HEK293 (cell line): ENCODE measurements around the gene MSH5.

Experiments
- ELK4 ChIP-seq: IDR thresholded peaks from 2 replicates; pipeline ENCODE4 v1.6.1; 2011; ENCODE audit warnings: mild to moderate bottlenecking, low read depth, low read length, borderline replicate concordance
- KLF16 ChIP-seq: fragments of 450-650 bp; formaldehyde crosslinking; IDR thresholded peaks from 2 replicates; pipeline ENCODE4 v1.5.1; 2017; ENCODE audit warnings: missing biosample characterization, missing genetic modification characterization
- PRDM4 ChIP-seq: fragments of 450-650 bp; formaldehyde crosslinking; IDR thresholded peaks from 2 replicates; pipeline ENCODE4 v1.5.1; 2017; ENCODE audit warnings: missing biosample characterization, missing genetic modification characterization
- PRDM6 ChIP-seq: fragments of 450-650 bp; formaldehyde crosslinking; IDR thresholded peaks from 2 replicates; pipeline ENCODE4 v1.5.1; 2017; ENCODE audit warnings: missing biosample characterization, missing genetic modification characterization
- SCRT2 ChIP-seq: fragments of 450-650 bp; formaldehyde crosslinking; IDR thresholded peaks from 2 replicates; pipeline ENCODE4 v1.5.1; 2016; ENCODE audit warnings: missing biosample characterization, missing genetic modification characterization
- ZBTB20 ChIP-seq: fragments of 450-650 bp; formaldehyde crosslinking; IDR thresholded peaks from 2 replicates; pipeline ENCODE4 v1.5.1; 2016; ENCODE audit warnings: missing biosample characterization, missing genetic modification characterization
- ZBTB6 ChIP-seq: fragments of 450-650 bp; formaldehyde crosslinking; IDR thresholded peaks from 2 replicates; pipeline ENCODE4 v1.5.1; 2017; ENCODE audit warnings: missing biosample characterization, missing genetic modification characterization
- ZEB2 ChIP-seq: fragments of 450-650 bp; formaldehyde crosslinking; IDR thresholded peaks from 2 replicates; pipeline ENCODE4 v1.5.1; 2016; ENCODE audit warnings: missing biosample characterization, missing genetic modification characterization
- ZNF23 ChIP-seq: fragments of 450-650 bp; formaldehyde crosslinking; IDR thresholded peaks from 2 replicates; pipeline ENCODE4 v1.5.1; 2016; ENCODE audit warnings: missing biosample characterization, missing genetic modification characterization, borderline replicate concordance
- ZNF302 ChIP-seq: fragments of 450-650 bp; formaldehyde crosslinking; IDR thresholded peaks from 2 replicates; pipeline ENCODE4 v1.5.1; 2016; ENCODE audit warnings: missing biosample characterization, missing genetic modification characterization, low read depth
- ZNF341 ChIP-seq: fragments of 450-650 bp; formaldehyde crosslinking; IDR thresholded peaks from 2 replicates; pipeline ENCODE4; 2016; ENCODE audit warnings: low read depth, missing biosample characterization, missing genetic modification characterization
- ZNF416 ChIP-seq: fragments of 450-650 bp; formaldehyde crosslinking; IDR thresholded peaks from 2 replicates; pipeline ENCODE4 v1.5.1; 2016; ENCODE audit warnings: missing biosample characterization, missing genetic modification characterization
- ZNF555 ChIP-seq: fragments of 450-650 bp; formaldehyde crosslinking; conservative IDR thresholded peaks from 2 replicates; pipeline ENCODE4 v1.5.1; 2017; ENCODE audit warnings: missing biosample characterization, mild to moderate bottlenecking, missing genetic modification characterization, inconsistent platforms
- ZNF560 ChIP-seq: fragments of 450-650 bp; formaldehyde crosslinking; IDR thresholded peaks from 2 replicates; pipeline ENCODE4 v1.5.1; 2017; ENCODE audit warnings: missing biosample characterization, missing genetic modification characterization, borderline replicate concordance
- ZNF561 ChIP-seq: fragments of 450-650 bp; IDR thresholded peaks from 2 replicates; pipeline ENCODE4 v1.5.1; 2018; ENCODE audit warnings: missing biosample characterization, missing genetic modification characterization, borderline replicate concordance
- ZNF623 ChIP-seq: fragments of 450-650 bp; formaldehyde crosslinking; IDR thresholded peaks from 2 replicates; pipeline ENCODE4 v1.5.1; 2016; ENCODE audit warnings: missing biosample characterization, missing genetic modification characterization
- ZNF639 ChIP-seq: fragments of 450-650 bp; formaldehyde crosslinking; IDR thresholded peaks from 2 replicates; pipeline ENCODE4 v1.5.1; 2016; ENCODE audit warnings: missing biosample characterization, missing genetic modification characterization
- ZNF658 ChIP-seq: fragments of 450-650 bp; formaldehyde crosslinking; IDR thresholded peaks from 2 replicates; pipeline ENCODE4; 2016; ENCODE audit warnings: missing biosample characterization, missing genetic modification characterization
- ZNF704 ChIP-seq: fragments of 450-650 bp; formaldehyde crosslinking; IDR thresholded peaks from 2 replicates; pipeline ENCODE4 v1.5.1; 2016; ENCODE audit warnings: missing biosample characterization, missing genetic modification characterization
- ZNF792 ChIP-seq: fragments of 450-650 bp; formaldehyde crosslinking; IDR thresholded peaks from 2 replicates; pipeline ENCODE4 v1.5.1; 2016; ENCODE audit warnings: missing biosample characterization, missing genetic modification characterization
- TF ChIP-seq, protein P1 (sequence below): fragments of 450-650 bp; formaldehyde crosslinking; IDR thresholded peaks from 2 replicates; pipeline ENCODE4 v1.5.1; 2016; ENCODE audit warnings: missing biosample characterization, missing genetic modification characterization
- TF ChIP-seq, protein P2 (sequence below): fragments of 450-650 bp; formaldehyde crosslinking; IDR thresholded peaks from 2 replicates; pipeline ENCODE4 v1.5.1; 2016; ENCODE audit warnings: missing biosample characterization, missing genetic modification characterization

Gene MSH5

GRCh38 chr6:31794866-31795615, 55.2 kb downstream of the MSH5 start (continued):
- TF ChIP-seq ZBTB20 (tag by site-specific recombination) (peak; percentile 56), ZNF416 (tag by site-specific recombination) (no peak), ZEB2 (tag by site-specific recombination) (no peak), ZNF302 (tag by site-specific recombination) (no peak), PRDM4 (tag by site-specific recombination) (no peak), ZNF555 (tag by site-specific recombination) (no peak), ZNF704 (tag by site-specific recombination) (no peak), ZNF560 (tag by site-specific recombination) (no peak), ZBTB6 (tag by site-specific recombination) (no peak), ZNF341 (tag by site-specific recombination) (no peak), ZNF623 (no peak), SCRT2 (tag by site-specific recombination) (no peak), ELK4 (no peak), ZNF561 (no peak), KLF16 (tag by site-specific recombination) (no peak), ZNF23 (tag by site-specific recombination) (no peak), PRDM6 (no peak), ZNF792 (no peak), ZNF658 (tag by site-specific recombination) (no peak), ZNF639 (tag by site-specific recombination) (no peak)
- TF ChIP-seq, protein P1, sequence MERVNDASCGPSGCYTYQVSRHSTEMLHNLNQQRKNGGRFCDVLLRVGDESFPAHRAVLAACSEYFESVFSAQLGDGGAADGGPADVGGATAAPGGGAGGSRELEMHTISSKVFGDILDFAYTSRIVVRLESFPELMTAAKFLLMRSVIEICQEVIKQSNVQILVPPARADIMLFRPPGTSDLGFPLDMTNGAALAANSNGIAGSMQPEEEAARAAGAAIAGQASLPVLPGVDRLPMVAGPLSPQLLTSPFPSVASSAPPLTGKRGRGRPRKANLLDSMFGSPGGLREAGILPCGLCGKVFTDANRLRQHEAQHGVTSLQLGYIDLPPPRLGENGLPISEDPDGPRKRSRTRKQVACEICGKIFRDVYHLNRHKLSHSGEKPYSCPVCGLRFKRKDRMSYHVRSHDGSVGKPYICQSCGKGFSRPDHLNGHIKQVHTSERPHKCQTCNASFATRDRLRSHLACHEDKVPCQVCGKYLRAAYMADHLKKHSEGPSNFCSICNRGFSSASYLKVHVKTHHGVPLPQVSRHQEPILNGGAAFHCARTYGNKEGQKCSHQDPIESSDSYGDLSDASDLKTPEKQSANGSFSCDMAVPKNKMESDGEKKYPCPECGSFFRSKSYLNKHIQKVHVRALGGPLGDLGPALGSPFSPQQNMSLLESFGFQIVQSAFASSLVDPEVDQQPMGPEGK = peak; percentile 88
- TF ChIP-seq, protein P2, sequence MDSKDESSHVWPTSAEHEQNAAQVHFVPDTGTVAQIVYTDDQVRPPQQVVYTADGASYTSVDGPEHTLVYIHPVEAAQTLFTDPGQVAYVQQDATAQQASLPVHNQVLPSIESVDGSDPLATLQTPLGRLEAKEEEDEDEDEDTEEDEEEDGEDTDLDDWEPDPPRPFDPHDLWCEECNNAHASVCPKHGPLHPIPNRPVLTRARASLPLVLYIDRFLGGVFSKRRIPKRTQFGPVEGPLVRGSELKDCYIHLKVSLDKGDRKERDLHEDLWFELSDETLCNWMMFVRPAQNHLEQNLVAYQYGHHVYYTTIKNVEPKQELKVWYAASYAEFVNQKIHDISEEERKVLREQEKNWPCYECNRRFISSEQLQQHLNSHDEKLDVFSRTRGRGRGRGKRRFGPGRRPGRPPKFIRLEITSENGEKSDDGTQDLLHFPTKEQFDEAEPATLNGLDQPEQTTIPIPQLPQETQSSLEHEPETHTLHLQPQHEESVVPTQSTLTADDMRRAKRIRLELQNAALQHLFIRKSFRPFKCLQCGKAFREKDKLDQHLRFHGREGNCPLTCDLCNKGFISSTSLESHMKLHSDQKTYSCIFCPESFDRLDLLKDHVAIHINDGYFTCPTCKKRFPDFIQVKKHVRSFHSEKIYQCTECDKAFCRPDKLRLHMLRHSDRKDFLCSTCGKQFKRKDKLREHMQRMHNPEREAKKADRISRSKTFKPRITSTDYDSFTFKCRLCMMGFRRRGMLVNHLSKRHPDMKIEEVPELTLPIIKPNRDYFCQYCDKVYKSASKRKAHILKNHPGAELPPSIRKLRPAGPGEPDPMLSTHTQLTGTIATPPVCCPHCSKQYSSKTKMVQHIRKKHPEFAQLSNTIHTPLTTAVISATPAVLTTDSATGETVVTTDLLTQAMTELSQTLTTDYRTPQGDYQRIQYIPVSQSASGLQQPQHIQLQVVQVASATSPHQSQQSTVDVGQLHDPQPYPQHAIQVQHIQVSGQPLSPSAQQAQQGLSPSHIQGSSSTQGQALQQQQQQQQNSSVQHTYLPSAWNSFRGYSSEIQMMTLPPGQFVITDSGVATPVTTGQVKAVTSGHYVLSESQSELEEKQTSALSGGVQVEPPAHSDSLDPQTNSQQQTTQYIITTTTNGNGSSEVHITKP (tag by site-specific recombination) = peak; percentile 80
